Measurements from ENCODE around the gene SEZ6L. TPM values are rescaled to one million over a fixed set of nuclear protein-coding genes. Genes with fewer than 3 reads are reported as not detected.

The SEZ6L gene
- total RNA-seq, 2 donors from 2014 or later = 0.07 to 0.12 TPM

DNA sequence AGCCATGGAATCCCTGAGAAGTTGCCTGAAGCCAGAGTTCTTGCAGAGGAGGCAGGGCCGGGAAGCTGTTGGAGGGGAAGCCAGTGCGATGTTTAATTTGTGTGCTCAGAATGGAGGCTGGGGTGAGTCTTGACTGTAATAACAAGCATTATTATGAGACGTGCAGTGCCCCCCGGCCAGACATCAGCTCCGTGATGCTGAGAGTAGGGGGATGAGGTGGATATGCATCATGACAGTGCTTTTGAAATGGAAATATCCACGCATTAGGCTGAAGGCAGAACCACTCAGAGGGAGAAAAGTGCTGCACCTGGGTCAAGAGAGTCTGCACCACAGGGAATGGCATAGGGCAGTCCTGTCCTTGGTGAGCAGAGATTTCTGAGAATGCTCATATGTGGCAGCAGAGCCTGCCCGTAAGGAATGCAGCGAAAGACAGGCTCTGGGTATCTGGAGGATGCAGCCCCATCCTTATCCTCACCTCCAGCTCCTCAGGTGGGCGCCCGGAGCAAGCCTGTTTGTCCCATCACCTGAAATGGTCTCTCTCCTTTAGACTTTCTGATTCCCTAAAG is 37.6 kb upstream of the SEZ6L start:
- no peak for DNase-seq (ENCODE audit: low spot score)
- H3K27me3 ChIP-seq = no peaks in the 10 kb centered on the region
- H3K27ac ChIP-seq = no peak overlapping the region
- no peak overlapping the region for H3K4me3 ChIP-seq
- no peaks in the 10 kb centered on the region for H3K9me3 ChIP-seq
- no peaks in the 10 kb centered on the region for H3K36me3 ChIP-seq
- TF ChIP-seq CTCF (IDR thresholded peaks at IDR 0.05) = no peak
- H3K4me1 ChIP-seq = no peaks in the 10 kb centered on the region

DNA sequence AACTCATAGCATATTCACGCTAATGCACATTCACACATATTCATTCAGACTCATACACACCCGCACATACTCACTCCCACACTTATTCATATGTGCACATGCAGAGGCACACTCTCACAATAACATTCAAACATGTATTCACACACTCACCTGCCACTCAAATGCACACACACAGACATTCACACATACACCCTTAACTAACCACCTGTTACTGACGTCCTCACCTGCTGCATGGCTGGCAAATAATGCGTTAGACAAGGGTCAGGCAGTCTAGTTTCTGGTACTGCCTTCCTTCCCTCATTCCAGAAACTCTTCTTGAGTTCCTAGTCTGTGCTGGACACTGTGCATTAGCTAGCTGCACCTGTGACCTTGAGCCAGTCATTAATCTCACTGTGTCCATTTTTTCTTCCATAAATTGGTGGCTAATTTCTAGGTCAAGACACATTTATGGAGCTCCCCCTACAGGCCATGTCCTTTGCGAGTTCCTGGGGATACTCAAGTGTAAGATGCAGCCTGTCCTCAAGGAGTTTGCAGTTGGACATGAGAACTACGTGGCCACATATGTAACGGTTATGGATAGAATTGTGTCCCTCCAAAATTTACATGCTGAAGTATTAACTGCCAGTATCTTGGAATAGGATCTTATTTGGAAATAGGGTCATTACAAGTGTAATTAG is 34.5 kb upstream of the SEZ6L start:
- no peaks in the 10 kb centered on the region for H3K36me3 ChIP-seq
- TF ChIP-seq CTCF (IDR thresholded peaks at IDR 0.05) = no peak
- no peak overlapping the region for H3K4me3 ChIP-seq
- no peaks in the 10 kb centered on the region for H3K27me3 ChIP-seq
- H3K9me3 ChIP-seq = no peaks in the 10 kb centered on the region
- no peak for DNase-seq (ENCODE audit: low spot score)
- no peaks in the 10 kb centered on the region for H3K4me1 ChIP-seq
- no peak overlapping the region for H3K27ac ChIP-seq

DNA sequence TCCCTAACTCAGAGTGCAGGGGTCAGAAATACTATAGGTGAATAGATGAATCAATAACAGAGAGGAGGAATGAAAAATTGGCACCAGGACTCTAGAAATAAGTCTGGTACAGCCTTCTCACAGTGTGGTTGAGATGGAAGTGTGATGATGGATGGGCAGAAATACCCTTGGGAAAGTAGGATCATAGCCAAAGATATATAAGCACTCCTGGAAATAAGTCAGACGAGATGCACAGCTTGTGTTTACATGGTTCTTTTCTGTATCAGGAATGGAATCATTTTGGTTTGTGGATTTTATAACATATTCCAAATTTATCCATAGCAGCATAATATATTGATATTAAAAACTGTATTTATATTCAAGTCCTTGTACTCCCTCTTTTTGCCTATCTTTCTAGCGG is 33.5 kb upstream of the SEZ6L start:
- H3K27ac ChIP-seq = no peak overlapping the region
- H3K9me3 ChIP-seq = no peaks in the 10 kb centered on the region
- no peak overlapping the region for H3K4me3 ChIP-seq
- H3K36me3 ChIP-seq = no peaks in the 10 kb centered on the region
- DNase-seq (ENCODE audit: low spot score) = no peak
- H3K4me1 ChIP-seq = no peaks in the 10 kb centered on the region
- no peak for TF ChIP-seq CTCF (IDR thresholded peaks at IDR 0.05)
- no peaks in the 10 kb centered on the region for H3K27me3 ChIP-seq

DNA sequence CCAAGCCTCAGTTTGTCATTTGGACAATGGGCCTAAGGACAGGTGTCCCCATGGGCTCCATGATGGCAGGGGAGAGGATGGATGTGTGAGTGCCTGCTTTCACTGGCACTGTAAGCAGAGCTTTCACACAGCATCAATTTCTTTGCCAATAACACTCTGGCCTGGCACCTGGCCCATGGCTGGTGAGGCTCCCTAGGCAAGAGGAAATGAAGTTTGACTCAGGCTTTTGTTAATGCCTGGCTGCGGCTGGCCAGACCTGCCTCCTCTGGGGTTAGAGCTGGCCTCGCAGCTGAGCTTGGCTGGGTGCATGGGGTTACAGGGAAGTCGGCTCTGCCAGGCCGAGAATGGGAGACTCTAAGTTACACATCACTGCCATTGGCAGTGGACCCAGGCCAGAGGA is 30.0 kb upstream of the SEZ6L start:
- Histone ChIP-seq H3K4me1 (no peaks in the 10 kb centered on the region), H3K27ac (no peak overlapping the region), H3K9me3 (no peaks in the 10 kb centered on the region), H3K4me3 (no peak overlapping the region), H3K27me3 (no peaks in the 10 kb centered on the region), H3K36me3 (no peaks in the 10 kb centered on the region)
- TF ChIP-seq CTCF (IDR thresholded peaks at IDR 0.05) = no peak
- DNase-seq (ENCODE audit: low spot score) = no peak

- no peak for DNase-seq (ENCODE audit: low spot score)
- no peaks in the 10 kb centered on the region for H3K4me1 ChIP-seq
- H3K9me3 ChIP-seq = no peaks in the 10 kb centered on the region
- no peak overlapping the region for H3K27ac ChIP-seq
- no peaks in the 10 kb centered on the region for H3K36me3 ChIP-seq
- H3K4me3 ChIP-seq = no peak overlapping the region
- no peaks in the 10 kb centered on the region for H3K27me3 ChIP-seq
- TF ChIP-seq CTCF (IDR thresholded peaks at IDR 0.05) = no peak
Measured at GRCh38 chr22:26141831-26142230, 27.4 kb upstream of the SEZ6L start.
